ENCODE data around the gene ZNF71. TPM values are rescaled to one million over a fixed set of nuclear protein-coding genes. Genes with fewer than 3 reads are reported as not detected.
A peak's percentile ranks its signal among the peaks of the same experiment; 100 is the strongest.

The ZNF71 gene
- total and polyA plus RNA-seq, 8 donors, result 2.1 to 18.2 (median 6.6) TPM; not detected in 1

- TF ChIP-seq EP300 (IDR thresholded peaks at IDR 0.05), result no peak
- TF ChIP-seq CTCF (IDR thresholded peaks at IDR 0.05), result no peak
- no peak for TF ChIP-seq POLR2AphosphoS5 (IDR thresholded peaks at IDR 0.05)
- TF ChIP-seq POLR2A (IDR thresholded peaks at IDR 0.05), result no peak
- Histone ChIP-seq H3K27ac (no peak overlapping the region), H3K4me3 (no peak overlapping the region), H3K4me1 (no peaks in the 10 kb centered on the region), H3K9me3 (peaks cover 85 to 100% (median 99%) of the 10 kb centered on the region in 4 donors), H3K36me3 (peaks cover 19 to 88% (median 52%) of the 10 kb centered on the region in 4 donors), H3K27me3 (no peaks in the 10 kb centered on the region)
- intact Hi-C loops (cut with DNase I; ENCODE audit: low total_unique reads), result no loop called here
- no peak for DNase-seq
- WGBS, 5 donors, result 94 to 98% (median 97%) methylated on average over 11 of the region's 11 CpGs
Measured at GRCh38 chr19:56577719-56578602, 17.1 kb upstream of the ZNF71 start.

GRCh38 chr19:56594446-56594782 is 688 bp upstream of the ZNF71 start:
- peaks cover 0 to 22% (median 15%) of the 10 kb centered on the region in 4 donors for H3K4me1 ChIP-seq
- no peaks in the 10 kb centered on the region for H3K27me3 ChIP-seq
- no peak for TF ChIP-seq CTCF (IDR thresholded peaks at IDR 0.05)
- no peak for TF ChIP-seq POLR2AphosphoS5 (IDR thresholded peaks at IDR 0.05)
- no peak for TF ChIP-seq POLR2A (IDR thresholded peaks at IDR 0.05)
- TF ChIP-seq EP300 (IDR thresholded peaks at IDR 0.05), result no peak
- H3K9me3 ChIP-seq, result peaks cover 0 to 38% (median 15%) of the 10 kb centered on the region in 4 donors
- no peak for DNase-seq
- peak overlapping the region in 1 of 5 donors; percentile 84 for H3K27ac ChIP-seq
- intact Hi-C loops (cut with DNase I; ENCODE audit: low total_unique reads), result loop anchor here (10.0 kb wide), 1 partner anchor 190 kb away; the partner anchor contains the start of gene ZNF583
- 56 to 68% (median 60%) methylated on average over 4 of the region's 4 CpGs for WGBS, 5 donors
- peak overlapping the region; percentile 94 to 97 (median 97) for H3K4me3 ChIP-seq
- peaks cover 0 to 23% (median 9%) of the 10 kb centered on the region in 4 donors for H3K36me3 ChIP-seq

- Histone ChIP-seq H3K4me1 (peaks cover 0 to 22% (median 15%) of the 10 kb centered on the region in 4 donors), H3K9me3 (peaks cover 0 to 28% (median 8%) of the 10 kb centered on the region in 4 donors), H3K4me3 (peak overlapping the region; percentile 94 to 97 (median 97)), H3K27me3 (no peaks in the 10 kb centered on the region), H3K27ac (peak overlapping the region; percentile 49 to 84 (median 73)), H3K36me3 (peaks cover under 1 to 24% (median 10%) of the 10 kb centered on the region in 4 donors)
- DNase-seq, result no peak
- TF ChIP-seq POLR2A (IDR thresholded peaks at IDR 0.05) (no peak), EP300 (IDR thresholded peaks at IDR 0.05) (no peak)
- intact Hi-C loops (cut with DNase I; ENCODE audit: low total_unique reads), result loop anchor here (10.0 kb wide), 1 partner anchor 191 kb away; the partner anchor contains the start of gene ZNF583
- WGBS, 5 donors, result 0 to 5% (median 0%) methylated on average over 4 of the region's 4 CpGs
Measured at GRCh38 chr19:56595548-56595899, 422 bp downstream of the ZNF71 start.

- intact Hi-C loops (cut with DNase I; ENCODE audit: low total_unique reads), result loop anchor here (10.0 kb wide), 1 partner anchor 192 kb away; the partner anchor contains the start of gene ZNF583
- Histone ChIP-seq H3K4me3 (no peak overlapping the region), H3K27ac (no peak overlapping the region), H3K4me1 (peaks cover 0 to 22% (median 15%) of the 10 kb centered on the region in 4 donors), H3K27me3 (no peaks in the 10 kb centered on the region), H3K9me3 (peaks cover 0 to 31% (median 12%) of the 10 kb centered on the region in 4 donors), H3K36me3 (peaks cover 12 to 36% (median 19%) of the 10 kb centered on the region in 4 donors)
- peak in 1 of 2 donors; percentile 6 for DNase-seq
- 62 to 81% (median 72%) methylated on average over 4 of the region's 4 CpGs for WGBS, 5 donors
- TF ChIP-seq POLR2AphosphoS5 (IDR thresholded peaks at IDR 0.05) (no peak), EP300 (IDR thresholded peaks at IDR 0.05) (no peak), POLR2A (IDR thresholded peaks at IDR 0.05) (no peak), CTCF (IDR thresholded peaks at IDR 0.05) (no peak)
Measured at GRCh38 chr19:56596676-56597075, 1.6 kb downstream of the ZNF71 start.
